ENCODE results near the gene ROR2.

ROR2 gene

GRCh38 chr9:91873637-91874051 is 76.4 kb downstream of the ROR2 start:
- DNase-seq (ENCODE audit: low read depth), result no peak

GRCh38 chr9:91868732-91869391 is 81.2 kb downstream of the ROR2 start:
- no peak for DNase-seq (ENCODE audit: low read depth)

DNA sequence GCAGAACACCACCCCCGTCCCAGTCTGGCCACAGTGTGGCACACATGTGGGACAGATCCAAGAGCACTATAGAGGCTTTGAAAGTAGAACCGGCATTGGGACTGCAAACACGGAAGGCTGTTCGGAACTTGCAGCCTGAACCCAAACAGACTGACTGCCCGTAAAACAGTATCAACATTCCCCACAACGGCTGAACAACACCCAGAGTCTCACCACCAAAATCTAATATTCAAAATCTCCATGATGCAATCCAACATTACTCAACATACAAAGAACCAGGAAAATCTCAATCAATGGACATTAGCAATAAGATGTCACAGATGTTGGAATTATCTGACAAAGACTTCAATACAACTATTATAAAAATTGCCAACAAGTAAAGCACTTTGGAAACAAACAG is 82.3 kb downstream of the ROR2 start:
- DNase-seq (ENCODE audit: low read depth), result no peak

DNA sequence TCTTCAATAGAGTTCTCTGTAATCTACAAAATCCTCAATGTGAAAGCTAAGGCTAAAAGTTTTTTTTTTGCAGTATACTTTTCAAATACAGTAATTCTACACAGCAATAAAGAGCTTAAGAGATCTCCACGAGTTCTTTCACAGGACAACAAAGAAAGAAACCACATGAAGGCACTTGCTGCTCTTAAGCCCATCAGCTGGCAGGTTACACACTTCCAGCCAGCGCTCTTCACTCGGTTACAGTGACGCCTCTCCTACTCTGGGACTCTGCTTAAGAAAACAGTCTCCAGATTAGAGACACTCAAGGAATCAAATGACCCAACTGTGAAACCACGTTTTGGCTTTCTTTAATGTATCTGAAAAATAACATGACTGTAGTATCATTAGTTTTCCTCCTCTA is 85.0 kb downstream of the ROR2 start:
- no peak for DNase-seq (ENCODE audit: low read depth)

DNA sequence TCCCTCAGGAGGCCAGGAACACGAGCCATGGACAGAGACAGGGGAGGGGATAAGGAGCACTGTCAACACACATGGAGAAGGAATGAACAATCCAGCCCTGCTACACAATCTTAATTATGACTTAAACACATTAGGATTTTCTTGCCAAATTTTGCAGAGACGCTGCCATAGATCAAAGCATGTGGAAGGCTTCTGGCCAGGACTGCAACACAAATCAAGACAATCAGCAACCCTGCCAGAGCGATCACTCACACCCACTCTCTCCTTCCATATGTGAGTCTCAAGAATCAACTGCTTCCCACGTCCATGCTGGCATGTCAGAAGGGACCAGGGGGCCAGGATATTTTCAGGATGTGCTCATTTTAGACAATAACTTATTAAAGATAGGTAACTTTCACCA is 85.6 kb downstream of the ROR2 start:
- DNase-seq (ENCODE audit: low read depth), result no peak

DNA sequence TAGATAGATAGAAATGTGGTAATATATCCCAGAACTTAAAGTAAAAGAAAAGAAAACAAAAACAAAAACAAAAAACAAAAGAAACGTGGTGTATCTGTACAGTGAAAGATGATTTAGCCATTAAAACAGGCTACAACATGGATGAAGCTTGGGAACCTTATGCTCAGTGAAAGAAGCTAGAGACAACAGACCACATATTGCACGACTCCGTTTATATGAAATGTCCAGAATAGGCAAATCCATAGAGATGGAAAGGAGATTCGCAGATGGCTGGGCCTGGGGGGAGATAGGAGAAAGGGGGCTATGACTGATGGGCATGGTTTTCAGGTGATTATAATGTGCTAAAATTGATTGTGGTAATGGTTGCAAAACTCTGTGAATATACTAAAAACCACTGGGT is 86.6 kb downstream of the ROR2 start:
- no peak for DNase-seq (ENCODE audit: low read depth)

- no peak for DNase-seq (ENCODE audit: low read depth)
Measured at GRCh38 chr9:91858213-91859030, 91.6 kb downstream of the ROR2 start.

DNA sequence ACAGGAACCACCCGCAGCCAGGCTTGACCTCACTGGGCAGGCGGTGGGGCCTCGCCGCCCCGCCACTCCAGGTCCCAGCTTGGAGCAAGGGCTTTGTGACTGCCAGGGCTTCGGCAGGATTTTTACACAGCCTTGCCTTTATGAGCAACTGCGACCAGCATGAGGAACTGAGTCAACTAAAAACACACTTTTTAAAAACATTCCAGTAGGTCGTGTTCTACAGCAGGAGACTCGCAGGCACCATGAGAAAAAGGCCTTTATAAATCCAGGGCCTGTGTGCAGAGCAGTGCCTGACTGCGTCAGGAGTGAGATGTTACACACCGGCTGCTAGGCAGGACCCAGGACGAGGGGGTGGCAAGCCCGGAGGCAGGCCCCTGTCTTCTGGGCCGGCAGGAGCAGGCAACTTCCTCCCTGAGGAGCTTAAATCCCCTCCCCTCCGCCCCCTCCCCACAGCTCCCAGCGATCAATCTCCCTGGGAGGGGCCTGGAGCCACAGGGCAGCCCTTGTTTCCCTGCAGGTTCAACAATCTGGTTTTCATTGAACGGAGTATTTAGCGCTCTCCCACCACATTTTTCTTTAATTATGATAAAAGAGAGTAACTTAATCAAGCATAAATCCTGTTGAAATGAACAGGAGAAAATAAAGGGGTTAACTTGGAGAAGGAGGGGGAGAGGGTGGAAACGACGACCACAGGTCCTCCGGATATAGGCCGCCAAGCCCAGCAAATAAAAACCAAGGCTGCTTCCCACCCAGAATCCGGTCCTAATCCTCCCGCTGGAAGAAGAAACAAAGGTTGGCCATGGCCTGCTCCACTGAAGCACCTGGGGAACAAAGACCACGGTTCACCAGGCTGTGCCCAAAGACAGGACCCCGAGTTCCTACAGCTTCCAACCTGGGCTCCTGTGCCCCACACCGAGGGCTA is 92.5 kb downstream of the ROR2 start:
- DNase-seq (ENCODE audit: low read depth), result no peak

- no peak for DNase-seq (ENCODE audit: low read depth)
Measured at GRCh38 chr9:91856419-91856818, 93.6 kb downstream of the ROR2 start.

- no peak for DNase-seq (ENCODE audit: low read depth)
Measured at GRCh38 chr9:91855196-91855595, 94.8 kb downstream of the ROR2 start.

DNA sequence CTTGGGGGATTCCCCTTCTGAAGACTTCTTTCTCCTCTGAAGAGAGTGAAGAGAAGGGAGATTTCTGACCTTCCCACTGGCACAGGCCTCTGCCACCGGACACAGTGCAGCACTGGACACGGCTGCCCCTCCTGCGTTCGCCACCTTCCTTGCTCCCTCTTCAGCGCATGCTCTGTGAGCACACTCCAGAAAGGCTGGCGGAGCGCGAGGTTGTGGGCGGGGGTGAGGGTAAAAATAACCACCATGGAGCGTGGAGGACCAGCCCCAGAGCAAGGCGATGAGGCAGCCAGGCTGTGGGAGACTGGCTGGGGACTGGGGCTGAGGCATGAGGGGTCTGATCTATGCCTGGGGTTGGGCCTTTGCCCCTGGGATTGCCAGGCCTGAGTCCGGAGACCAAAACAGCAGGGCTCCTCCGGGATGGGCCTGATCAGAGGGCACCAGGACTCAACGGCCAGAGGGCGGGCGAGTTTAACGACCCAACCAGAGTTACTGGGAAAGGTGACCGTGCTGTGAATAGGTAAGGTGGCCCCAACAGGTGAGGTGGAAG is 97.2 kb downstream of the ROR2 start:
- DNase-seq (ENCODE audit: low read depth), result no peak

- DNase-seq (ENCODE audit: low read depth), result no peak
Measured at GRCh38 chr9:91849694-91850093, 100.3 kb downstream of the ROR2 start.

DNA sequence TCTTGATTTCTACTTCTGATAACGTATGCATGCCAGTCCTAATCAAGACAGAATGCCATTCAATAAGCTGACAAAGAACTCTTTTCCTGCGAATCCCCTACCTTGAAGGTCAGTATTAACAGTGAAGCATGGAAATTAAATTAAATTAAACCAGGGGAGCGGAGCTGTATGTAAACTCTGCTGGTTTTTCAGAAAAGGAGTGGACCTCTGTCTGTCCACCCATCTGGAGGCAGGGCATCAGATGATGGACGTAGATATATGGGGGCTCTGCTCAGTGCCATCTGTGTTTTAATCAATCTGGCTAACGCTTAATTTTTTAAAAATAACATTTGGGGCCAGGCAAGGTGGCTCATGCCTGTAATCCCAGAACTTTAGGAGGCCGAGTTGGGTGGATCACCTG is 101.9 kb downstream of the ROR2 start:
- no peak for DNase-seq (ENCODE audit: low read depth)

GRCh38 chr9:91847581-91848091 is 102.4 kb downstream of the ROR2 start:
- no peak for DNase-seq (ENCODE audit: low read depth)

GRCh38 chr9:91845879-91846278 is 104.1 kb downstream of the ROR2 start:
- no peak for DNase-seq (ENCODE audit: low read depth)

DNA sequence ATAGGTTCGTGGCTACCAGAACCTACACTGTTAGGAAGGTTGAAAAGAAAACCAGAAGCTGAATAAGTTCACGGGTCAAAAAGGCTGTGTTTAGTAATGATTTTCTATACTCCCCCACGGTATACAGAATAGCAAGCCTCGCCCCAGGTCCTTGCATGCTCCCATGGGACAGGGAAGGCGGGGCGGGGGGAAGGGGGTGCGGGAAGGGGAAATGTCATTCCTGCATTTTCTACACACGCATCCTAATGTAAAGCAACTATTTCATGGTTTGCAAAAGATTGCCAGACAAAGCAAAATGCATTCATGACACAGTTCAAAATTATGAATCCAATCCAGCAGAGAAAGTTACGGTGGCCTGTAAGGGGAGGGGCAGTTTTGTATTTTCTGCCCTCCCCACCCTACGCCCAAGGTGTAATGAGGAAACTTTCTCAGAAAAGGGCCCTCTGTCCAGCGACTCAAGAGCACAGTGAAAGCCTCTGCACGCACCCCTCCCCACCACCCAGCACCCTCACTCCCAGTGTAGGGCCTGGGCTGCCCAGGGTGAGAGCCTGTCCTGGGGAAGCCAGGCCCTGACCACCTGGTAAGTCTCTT is 105.2 kb downstream of the ROR2 start:
- DNase-seq (ENCODE audit: low read depth), result no peak

DNA sequence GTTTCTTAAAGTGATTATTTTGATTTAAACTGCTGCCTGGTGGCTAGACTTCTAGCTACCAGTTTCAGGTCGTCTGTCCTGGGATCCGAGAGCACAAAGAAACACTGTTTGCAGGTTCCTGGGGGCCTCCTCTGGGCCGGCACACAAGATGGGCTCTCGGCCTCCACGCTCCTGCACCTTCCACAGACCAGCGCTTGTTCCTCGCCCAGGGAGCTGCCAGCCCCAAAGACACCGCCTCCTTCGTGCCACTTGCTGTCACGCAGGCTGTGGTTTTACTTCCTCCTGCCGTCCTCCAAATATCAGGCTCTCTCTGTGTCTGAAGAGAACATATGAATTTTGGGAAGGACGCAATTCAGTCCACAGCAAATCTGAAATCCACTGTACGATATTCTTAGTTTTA is 105.8 kb downstream of the ROR2 start:
- no peak for DNase-seq (ENCODE audit: low read depth)

DNA sequence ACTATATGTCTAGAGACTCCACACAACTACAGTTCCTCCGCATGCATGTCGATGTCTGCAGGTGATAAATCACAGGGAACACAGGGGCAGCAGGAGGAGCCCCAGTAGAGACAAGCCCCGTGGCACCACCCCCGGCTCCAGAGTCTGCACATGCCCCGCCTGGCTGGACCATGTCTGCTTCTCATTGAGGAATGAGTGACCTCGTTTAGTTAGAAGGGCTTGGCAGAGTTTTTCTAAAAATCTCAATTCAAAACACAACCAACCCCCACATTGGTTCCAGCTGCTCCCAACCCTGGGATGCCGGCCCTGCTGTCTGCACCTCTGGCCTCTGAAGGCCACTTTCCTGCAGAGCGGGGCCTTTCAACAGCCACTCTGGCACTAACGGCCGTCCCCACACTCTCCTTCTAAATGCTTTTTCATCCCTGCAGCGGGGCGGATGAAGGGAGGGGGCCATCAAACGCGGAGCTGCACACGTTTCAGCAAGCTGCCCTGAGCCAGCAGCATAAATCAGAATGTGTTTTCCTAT is 106.3 kb downstream of the ROR2 start:
- DNase-seq (ENCODE audit: low read depth), result no peak

- DNase-seq (ENCODE audit: low read depth), result no peak
Measured at GRCh38 chr9:91843093-91843492, 106.9 kb downstream of the ROR2 start.

DNA sequence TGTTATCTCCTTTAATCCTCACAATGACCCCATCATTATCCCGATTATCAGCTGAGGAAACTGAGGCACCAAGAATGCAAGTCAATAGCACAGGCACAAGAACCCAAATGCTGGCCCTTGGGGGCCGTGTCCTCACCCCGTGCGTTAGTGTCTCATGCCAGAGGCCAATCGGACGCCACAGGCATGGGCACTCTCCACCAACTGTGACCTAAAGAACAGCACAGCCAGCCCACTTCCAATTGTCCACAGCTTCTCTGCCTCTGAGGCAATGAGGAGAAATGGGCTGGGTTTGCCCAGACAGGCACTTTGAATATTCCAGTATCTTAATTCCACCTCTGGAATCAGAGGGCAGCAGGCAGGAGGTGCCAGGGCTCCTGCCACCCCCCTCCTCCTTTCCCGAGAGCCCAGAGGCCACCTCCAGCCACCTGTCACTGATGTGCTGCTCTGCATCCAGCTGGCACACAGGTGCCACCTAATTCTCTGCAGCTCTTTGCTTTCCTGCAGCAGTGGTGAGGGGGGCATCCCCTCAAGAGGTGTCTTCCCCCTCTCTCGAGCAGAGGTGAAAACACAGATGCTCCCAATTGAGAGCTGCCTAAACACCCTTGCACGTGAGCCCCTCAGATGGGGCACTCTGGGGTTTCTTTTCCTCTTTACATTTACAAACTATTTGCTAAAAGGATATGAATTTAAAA is 107.5 kb downstream of the ROR2 start:
- no peak for DNase-seq (ENCODE audit: low read depth)

DNA sequence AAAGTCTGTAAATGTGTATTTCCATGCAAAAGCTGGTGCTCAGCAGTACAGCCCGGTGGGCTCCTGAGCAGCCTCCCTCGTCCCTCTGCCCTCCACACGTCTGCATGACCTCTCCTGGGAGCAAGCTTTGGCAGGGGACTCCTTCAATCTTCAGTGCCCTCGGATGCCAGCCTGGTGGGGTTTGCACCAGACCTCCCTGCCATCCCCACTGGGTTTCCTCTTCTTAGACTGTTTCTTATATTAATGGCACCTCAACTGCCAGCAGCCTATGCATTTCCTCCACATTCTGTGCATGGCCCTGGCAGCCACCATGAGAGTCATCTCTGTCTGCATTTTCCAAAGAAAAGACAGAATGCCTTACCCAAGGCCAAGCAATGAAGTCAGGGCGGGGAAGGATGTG is 108.4 kb downstream of the ROR2 start:
- DNase-seq (ENCODE audit: low read depth), result no peak
